ENCODE measurements around the gene TMEM106B. TPM values are rescaled to one million over a fixed set of nuclear protein-coding genes. Genes with fewer than 3 reads are reported as not detected.

TMEM106B gene
- total RNA-seq, 3 donors from 2014 or later, result 47.9 to 71.0 (median 61.1) TPM

DNA sequence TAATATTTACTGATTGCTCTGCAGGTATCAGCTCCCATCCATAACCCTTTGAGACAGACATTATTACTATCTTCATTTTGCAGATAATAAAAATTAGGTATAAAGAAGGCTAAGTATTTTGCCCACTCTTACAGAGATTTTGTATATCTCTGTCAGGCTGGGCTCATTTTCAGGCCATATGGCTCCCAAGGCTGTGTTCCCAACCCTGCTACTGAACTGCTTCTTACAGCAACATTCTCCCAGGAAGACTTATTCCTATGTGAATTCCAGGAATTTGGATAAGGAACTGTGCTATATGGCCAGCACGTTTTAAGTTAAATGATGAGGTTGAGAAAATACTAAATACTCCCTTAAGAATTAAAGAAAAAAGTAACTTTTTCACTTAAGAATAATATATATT, 1.9 kb upstream of the TMEM106B start:
- intact Hi-C loops (cut with DNase I; ENCODE audit: low total_unique reads), result no loop called here

DNA sequence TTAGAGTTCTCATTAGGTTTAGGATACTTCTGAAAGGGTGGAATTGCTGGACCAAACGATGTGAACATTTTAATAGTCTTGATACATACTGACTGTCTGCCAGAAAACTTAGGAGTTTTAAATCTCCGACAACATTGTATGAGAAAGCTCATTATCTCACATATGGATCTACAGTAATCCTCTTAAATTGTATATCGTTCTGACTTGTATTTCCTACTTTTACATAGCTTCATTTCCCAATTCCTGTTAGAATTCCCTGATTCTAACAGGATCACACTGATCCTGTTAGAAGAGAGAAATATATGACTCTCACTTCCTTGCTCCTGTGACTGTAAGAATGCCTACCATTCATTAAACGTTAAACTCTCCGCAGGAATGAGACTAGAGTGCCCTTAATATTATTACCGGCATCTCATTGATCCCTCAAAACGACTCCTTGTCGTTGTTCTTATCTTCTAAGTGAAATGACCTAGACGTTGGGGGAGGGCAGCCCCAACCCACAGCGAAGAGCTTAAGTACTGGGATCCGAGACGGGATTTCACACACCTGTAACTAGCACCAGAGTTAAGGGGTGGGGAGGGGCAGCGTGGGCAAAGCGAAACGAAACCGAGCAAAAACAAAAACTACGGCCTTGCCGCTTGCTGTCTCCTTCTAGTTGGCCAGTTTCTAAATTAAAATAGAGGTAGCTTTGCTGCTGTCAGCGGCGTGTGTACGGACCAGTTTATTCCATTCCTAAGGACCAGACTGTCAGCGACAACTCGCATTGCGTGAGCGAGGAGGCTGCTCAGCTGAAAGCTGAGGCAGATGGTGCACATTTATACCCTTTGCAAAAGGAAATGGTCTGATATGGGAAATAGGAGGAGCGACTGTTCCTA, 678 bp upstream of the TMEM106B start:
- TF ChIP-seq POLR2AphosphoS5 (IDR thresholded peaks at IDR 0.05) (no peak), POLR2A (IDR thresholded peaks at IDR 0.05) (no peak), CTCF (IDR thresholded peaks at IDR 0.05) (no peak)
- peak in 1 of 2 donors; percentile 22 for DNase-seq (ENCODE audit: low spot score in 2 of 2)
- Histone ChIP-seq H3K4me1 (peaks cover 0 to 6% of the 10 kb centered on the region in 2 donors), H3K27ac (peak overlapping the region; percentile 90 to 97), H3K4me3 (peak overlapping the region; percentile 58 to 87 (median 75)), H3K27me3 (no peaks in the 10 kb centered on the region), H3K36me3 (no peaks in the 10 kb centered on the region), H3K9me3 (no peaks in the 10 kb centered on the region)
- intact Hi-C loops (cut with DNase I; ENCODE audit: low total_unique reads), result no loop called here

More for the DNA sequence above, 1.9 kb upstream of the TMEM106B start:
- TF ChIP-seq POLR2A (IDR thresholded peaks at IDR 0.05) (no peak), CTCF (IDR thresholded peaks at IDR 0.05) (no peak), POLR2AphosphoS5 (IDR thresholded peaks at IDR 0.05) (no peak)
- Histone ChIP-seq H3K4me3 (no peak overlapping the region), H3K9me3 (no peaks in the 10 kb centered on the region), H3K27ac (no peak overlapping the region), H3K27me3 (no peaks in the 10 kb centered on the region), H3K36me3 (no peaks in the 10 kb centered on the region), H3K4me1 (peaks cover 0 to 6% of the 10 kb centered on the region in 2 donors)
- DNase-seq (ENCODE audit: low spot score in 2 of 2), result no peak

DNA sequence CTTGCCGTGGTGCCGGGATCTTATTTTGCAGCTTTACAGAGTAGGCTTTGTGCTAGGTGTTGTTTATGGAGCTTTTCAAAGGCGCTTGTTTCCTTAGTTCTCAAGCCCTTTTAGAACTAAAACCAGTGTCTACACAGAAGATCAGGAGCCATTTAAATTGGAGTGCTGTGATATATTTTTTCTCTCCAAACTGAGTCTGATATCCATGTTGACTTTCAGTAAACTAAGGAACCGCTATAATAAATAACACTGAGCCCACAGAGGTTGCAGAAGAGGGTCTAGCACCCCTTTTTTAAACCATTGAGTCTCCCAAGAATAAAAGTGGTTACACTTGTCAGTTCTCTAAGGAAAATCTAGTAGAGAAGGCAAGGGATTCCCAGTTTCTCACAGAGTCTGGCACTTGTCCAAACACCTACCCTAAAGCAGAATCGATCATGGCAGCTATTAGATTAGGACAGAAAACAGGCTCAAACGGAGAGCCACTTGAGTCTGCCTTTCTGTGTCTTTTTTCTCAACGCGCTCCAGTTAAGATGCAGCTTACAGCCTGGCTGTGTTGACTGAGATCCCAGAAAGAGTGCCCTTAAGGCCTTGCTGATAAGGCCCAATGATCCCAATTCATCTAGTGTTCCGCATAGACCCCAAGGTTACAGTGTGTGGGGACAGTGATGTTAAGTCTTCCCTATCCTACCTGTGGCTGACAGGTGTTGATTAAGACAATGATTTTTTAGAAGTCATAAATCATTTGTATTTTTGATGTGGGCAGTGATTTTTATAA, 804 bp downstream of the TMEM106B start:
- Histone ChIP-seq H3K4me3 (peak overlapping the region; percentile 58 to 87 (median 75)), H3K9me3 (no peaks in the 10 kb centered on the region), H3K4me1 (peaks cover 0 to 6% of the 10 kb centered on the region in 2 donors), H3K27me3 (no peaks in the 10 kb centered on the region), H3K27ac (peak overlapping the region; percentile 90 to 97), H3K36me3 (no peaks in the 10 kb centered on the region)
- no peak for TF ChIP-seq POLR2AphosphoS5 (IDR thresholded peaks at IDR 0.05)
- no peak for TF ChIP-seq CTCF (IDR thresholded peaks at IDR 0.05)
- TF ChIP-seq POLR2A (IDR thresholded peaks at IDR 0.05), result no peak
- no peak for DNase-seq (ENCODE audit: low spot score in 2 of 2)
- intact Hi-C loops (cut with DNase I; ENCODE audit: low total_unique reads), result no loop called here

GRCh38 chr7:12217311-12217710, 6.2 kb downstream of the TMEM106B start:
- Histone ChIP-seq H3K27me3 (no peaks in the 10 kb centered on the region), H3K27ac (no peak overlapping the region), H3K4me3 (no peak overlapping the region), H3K36me3 (no peaks in the 10 kb centered on the region), H3K9me3 (no peaks in the 10 kb centered on the region), H3K4me1 (peaks cover 0 to 6% of the 10 kb centered on the region in 2 donors)
- intact Hi-C loops (cut with DNase I; ENCODE audit: low total_unique reads), result no loop called here
- TF ChIP-seq POLR2A (IDR thresholded peaks at IDR 0.05) (no peak), CTCF (IDR thresholded peaks at IDR 0.05) (no peak), POLR2AphosphoS5 (IDR thresholded peaks at IDR 0.05) (no peak)
- DNase-seq (ENCODE audit: low spot score in 2 of 2), result no peak

Measured in breast epithelium (tissue), 4 donors.